CD4-positive, alpha-beta T cell treated with Interleukin-12 subunit alpha and Interleukin-12 subunit beta, for 1 hour (primary cell): Measurements from ENCODE around the gene SLX9.

Experiments
- DNase-seq: peaks from one replicate; pipeline ENCODE4 v3.0.0-alpha.2; 2020

The SLX9 gene

DNA sequence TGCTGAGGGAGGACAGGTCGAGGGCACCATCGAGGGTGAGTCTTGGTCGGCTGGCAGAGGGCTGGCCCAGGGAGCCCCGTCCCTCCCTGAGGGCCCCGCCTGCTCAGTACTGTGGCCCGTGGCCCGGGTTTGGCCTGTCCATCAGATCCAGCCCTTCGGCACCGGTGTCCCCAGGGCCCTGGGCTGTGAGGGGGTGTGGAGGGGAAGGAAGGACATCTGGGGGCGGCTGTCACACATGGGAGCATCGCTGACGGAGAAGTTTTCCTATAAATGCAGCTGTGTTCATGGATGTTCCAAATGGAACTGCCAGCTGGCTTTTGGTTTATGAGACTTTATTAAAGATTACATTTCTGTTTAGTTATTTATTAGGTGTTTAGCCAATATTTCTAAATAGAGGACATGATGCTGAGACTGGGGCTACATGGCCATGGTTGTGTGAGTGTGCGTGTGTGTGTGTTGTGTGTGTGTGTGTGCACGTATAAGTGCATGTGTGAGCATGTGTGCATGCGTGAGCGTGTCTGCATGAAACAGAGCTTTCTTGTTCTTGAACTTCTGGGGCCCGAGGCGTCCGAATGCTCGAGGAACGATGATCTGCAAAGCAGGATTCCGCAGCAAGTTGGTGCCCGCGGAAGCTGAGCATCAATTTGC is 54.3 kb downstream of the SLX9 start:
- DNase-seq, result no peak

DNA sequence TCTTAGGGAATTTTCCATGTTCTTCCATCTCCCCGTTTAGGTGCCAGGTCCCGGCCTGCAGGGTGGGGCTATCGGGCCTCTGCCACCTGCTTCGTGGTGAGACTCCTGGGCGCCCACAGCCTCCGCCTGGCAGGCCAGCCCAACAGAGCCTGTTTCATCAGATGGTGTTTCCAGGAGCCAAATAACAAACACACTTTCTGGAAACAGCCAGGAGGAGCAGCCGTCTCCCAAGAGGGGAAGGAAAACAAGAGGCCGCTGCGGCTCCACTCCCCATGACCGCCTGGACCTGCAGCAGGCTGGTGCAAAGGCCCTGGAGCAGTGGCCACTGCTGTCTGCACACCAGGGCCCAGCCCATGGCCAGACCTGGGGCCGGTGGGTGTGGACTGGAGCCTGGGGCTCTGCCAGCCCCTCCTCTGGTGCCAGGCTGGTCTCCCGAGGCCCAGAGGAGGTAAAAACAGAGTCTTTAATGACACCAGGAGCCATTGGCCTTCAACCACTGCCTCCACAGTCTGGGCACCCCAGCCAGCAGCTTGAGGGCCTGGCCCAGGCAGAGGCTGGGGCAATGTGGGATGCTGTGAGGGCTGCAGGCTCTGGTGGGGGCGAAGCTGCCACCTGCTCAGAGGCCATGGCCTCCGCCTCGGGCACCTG is 55.0 kb downstream of the SLX9 start:
- DNase-seq, result no peak

DNA sequence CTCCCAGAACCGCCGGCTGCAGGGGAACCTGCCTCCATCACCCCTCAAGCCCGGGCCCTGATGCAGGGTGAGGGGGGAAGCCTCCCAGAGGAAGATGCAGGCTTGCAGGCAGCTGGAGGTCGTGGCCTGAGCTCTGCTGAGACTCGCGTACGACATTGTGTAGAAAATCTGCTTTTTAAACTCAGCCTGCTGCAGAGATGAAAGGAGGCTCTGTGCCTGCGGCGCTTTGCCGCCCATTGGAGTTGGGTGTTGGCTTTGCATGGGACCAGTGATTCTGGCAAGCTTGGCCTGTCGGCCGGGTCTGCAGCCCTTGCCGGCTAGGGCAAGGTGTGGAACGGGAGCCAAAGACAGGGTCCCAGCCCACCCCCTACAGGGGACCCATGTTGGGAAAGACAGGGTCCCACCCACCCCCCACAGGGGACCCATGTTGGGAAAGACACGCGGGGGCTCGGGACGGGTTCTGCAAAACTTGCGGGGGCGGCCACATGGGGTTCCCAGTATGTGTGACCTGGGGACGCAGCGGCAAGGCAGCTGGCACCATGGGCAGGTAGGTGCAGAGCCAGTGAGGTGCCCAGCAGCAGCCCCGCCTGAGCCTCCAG is 55.6 kb downstream of the SLX9 start:
- no peak for DNase-seq

DNA sequence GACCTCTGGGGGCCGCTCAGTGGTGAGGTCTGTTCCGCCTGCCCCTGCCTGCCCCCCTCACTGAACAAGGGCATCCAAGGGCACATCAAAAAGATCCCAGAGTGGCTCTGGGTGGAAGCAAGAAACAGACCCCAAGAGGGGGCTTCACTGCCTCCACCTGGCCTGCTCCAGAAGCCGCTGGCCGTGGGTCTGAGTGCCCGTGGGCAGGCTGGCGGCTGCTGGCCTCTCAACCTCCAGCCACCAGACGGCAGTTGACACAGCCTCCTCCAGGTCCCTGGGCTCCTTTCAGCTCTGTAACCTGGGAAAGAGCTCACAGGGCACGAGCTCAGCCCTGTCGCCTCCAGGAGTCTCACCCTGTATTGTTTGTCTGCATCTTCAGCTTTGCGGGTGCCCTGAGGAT is 56.3 kb downstream of the SLX9 start:
- DNase-seq, result no peak

DNA sequence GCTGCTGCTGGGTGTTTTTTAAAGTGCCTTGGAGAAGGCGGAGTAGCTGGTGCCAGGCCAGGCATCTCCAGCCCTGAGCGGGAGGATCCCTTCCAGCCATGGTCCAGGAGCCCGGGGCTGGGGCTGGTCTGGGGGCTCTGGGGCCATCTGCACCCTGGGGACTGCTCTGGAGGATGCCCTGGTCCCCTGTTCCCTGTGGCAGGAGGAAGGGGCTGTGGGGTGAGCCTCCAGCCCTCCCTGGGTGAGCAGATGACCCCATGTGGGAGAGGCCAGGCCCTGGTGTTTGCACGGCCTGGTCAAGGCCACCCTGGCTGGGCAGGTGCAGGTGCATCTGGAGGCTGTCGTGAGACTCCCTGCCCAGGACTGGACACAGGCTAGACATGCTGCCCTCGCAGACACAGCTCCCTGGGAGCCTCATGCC is 56.7 kb downstream of the SLX9 start:
- no peak for DNase-seq

DNA sequence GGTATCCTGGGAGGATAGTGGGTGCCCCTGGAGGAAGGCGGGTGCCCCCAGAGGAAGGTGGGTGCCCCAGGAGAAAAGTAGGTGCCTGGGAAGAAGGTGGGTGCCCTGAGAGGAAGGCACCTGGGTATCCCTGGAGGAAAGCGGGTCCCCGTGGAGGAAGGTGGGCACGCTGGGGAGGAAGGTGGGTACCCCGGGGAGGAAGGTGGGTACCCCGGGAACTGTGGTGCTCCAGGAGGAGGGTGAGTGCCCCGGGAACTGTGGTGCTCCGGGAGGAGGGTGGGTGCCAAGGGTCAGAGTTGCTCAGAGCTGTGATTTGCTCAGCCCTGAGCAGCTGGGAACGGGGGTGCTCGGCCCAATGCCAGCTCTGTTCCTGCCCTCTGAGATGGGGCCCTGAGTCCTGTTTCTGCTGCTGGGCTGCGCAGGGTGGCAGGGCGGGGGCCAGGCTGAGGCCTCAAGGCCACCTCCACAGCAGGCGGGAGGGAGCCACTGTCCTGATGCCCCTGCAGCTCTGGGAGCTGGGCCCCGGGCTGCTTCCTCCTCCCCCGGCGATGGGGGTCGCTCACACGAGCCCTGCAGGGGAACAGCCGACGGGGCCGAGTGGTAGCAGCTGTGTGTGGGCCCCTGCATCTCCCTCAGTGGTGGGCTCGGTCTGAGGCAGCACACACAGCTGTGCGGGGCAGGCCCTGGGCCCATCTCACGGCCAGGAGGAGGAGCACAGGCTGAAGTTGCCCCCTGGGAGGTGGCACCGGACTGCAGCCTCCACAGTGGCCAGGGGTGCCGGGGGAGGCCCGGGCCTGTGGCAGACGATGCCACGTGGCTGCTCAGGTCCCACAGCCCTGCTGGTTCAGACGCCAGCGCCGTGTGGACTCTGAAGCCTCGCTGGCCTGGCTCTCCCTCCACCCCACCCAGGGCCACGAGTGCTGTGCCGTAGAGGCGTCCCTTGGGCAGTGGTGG is 57.4 kb downstream of the SLX9 start:
- no peak for DNase-seq

DNA sequence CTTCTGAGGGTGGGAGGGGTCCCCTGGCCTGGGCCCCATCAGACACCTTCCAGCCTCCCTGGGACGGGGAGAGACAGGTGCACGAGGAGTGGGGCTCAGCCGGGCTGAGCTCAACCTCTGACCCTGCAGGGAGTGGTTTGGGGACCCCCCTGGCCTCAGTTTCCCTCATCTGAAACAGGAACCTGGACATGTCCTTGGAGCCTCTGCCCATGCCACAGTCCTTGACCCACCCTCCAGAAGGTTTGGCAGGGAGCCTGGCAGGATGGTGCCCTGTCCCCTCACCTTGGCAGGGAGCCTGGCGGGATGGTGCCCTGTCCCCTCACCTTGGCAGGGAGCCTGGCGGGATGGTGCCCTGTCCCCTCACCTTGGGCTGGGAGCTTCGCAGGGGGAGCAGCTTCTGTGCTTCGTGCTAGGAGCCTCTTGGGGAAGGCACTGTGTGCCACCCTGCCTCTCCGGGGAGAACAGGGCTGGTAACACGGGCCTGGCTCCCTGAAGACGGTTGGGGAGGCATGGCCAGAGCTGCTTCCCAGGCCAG is 58.3 kb downstream of the SLX9 start:
- DNase-seq, result no peak

DNA sequence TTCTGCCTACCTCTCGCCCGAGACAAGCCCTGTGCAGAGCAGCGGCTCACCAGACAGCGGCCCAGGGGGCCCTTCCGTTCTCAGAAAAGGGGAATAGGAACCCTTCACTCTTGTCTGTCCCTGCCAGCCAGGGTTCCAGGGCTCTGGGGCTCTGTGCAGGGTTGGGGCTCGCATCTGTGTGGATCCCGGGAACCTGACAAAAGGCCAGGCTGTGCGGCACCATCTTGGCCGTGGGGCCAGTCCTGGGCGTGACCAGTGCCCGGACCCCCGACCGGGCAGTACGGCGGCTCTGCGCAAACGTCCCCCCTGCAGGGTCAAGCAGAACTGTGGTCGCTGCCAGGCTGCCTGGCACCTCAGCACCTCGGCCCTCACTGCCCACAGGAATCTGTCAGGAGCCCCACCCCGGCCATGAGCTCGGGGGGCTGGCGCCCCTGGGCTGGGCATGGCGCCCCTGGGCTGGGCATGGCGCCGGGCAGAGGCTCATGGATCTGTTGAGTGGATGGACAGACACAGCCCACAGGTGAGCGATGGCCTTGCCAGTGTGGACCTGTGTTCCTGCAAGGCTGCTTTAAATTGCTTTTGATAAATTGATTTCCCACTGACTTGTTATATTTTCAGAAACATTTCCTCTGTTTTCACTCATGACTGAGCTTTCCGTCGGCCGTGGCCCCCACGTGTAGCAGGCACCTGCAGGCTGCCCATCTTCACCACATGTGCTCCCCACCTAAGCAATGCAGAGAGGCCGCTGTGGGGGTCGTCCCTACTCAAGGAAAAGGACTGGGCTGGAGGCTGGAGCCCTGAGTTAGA is 59.0 kb downstream of the SLX9 start:
- no peak for DNase-seq

DNA sequence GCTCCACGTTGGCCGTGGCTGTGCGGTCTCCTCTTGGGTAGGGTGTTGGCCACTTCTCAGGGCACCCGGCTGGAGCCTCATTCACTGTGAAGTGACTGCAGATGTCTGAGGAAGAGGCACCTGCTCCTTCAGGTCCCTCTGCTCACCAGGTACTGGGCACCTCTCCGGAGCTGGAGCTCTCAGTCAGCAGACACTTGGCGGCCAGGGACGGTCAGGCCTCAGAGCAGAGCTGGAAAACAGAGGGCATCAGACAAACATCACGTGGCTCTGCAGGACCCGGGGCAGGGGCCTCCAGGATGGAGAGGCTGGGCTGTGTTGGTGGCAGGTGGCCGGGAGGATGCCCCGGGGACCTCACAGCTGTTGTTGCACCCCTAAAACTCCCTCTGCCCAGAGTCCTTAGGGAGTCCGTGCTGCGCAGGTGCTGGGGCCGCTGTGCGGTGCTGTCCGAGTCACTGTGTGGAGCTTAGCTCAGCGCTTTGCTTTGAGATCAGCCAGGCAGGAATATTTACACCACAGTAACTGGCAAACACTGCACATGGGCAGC is 59.7 kb downstream of the SLX9 start:
- no peak for DNase-seq

DNA sequence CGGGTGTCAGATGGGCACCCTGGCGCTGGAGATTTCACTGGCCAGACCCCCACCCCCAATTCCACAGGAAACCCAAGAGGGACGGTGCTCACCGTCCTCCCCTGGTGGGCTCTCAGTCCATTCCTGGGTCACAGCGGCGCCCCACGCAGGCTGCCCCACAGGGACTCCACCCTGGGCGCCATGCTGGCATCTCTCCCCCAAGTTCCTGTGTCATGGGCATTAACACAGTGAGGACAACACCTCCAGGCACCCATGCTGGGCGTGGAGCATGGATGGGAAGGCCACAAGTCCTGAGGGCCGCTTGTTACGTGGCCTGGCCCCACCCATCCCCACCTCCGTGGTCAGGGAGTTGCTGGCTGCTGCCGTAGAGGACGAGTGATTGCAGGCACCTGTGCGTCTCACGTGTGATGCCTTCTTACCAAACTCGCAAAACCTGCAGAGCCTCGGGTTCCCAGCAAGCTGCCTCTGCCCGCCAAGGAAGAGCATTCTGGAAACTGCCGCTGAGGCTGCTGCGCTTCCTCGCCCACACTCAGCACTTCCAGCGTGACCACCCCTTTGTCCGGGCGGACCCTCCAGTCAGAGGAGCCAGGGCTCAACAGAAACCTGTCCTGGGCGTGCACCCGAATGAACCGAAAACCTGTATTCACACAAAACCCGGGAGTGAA is 60.3 kb downstream of the SLX9 start:
- no peak for DNase-seq

DNA sequence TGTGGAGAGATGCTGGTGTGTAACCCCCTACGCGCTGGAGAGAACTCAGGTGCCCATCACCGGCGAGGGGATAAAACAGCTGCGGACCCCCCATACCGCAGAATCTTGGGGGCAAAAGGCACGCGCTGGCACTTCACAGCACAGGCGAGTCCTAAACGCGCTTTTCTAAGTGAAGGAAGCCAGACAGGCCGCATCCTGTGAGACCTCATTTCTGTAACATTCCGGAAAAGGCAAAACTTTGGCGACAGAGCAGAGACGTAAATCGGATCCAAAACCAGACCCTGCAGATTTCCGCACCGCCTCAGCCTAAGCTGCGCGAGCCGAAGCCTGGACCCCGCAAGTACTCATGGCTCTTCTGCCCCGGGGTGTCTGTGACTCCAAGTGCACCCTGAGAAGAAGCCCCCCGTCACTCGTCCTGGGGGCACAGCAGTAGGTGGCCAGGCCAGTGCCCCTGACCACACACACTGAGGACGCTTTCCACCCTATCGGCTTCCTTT is 60.9 kb downstream of the SLX9 start:
- no peak for DNase-seq

DNA sequence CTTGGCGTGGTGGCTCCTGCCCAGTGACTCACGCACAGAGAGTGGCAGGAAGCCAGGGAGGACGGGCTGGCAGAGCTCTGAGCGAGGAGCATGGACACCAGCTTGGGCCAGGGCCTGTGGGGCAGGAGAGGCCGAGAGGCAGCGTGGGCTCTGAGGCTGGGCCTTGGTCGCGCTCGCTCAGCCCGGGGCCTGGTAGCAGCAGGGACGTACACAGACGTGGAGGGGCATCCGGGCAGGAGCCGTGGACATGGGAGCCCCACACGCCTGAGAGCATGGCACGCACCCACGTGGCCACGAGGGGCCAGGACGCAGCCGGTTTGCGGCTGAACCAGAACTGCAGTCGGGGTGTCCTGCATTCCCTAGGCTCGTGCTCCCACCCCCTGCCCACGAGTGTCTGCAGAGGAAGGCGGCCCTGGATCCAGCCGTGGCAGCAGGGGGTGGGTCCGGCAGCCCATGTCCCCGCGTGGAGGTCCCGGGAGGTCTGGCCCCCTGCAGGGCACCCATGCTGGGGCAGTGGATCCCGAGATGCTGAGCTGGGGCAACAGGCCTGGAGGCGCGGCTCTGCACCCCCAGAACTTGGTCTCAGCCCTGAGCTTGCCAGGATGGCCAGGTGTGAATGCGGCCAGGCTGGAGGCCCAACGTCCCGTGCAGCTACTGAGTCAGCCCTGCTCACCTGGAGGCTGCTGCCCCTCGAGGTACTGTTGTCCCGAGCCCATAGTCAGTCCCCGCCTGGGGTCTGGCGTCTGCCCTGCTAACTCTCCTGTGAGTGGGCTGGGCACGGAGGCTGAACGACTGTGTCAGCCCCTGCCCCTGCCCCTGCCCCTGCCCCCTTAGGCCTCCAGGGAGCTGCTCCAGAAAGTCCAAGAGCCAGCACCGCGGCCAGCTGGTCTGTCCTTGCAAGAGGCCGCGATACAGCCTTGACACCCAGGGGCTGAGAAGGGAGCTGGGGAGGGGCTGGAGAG is 61.6 kb downstream of the SLX9 start:
- DNase-seq, result no peak

DNA sequence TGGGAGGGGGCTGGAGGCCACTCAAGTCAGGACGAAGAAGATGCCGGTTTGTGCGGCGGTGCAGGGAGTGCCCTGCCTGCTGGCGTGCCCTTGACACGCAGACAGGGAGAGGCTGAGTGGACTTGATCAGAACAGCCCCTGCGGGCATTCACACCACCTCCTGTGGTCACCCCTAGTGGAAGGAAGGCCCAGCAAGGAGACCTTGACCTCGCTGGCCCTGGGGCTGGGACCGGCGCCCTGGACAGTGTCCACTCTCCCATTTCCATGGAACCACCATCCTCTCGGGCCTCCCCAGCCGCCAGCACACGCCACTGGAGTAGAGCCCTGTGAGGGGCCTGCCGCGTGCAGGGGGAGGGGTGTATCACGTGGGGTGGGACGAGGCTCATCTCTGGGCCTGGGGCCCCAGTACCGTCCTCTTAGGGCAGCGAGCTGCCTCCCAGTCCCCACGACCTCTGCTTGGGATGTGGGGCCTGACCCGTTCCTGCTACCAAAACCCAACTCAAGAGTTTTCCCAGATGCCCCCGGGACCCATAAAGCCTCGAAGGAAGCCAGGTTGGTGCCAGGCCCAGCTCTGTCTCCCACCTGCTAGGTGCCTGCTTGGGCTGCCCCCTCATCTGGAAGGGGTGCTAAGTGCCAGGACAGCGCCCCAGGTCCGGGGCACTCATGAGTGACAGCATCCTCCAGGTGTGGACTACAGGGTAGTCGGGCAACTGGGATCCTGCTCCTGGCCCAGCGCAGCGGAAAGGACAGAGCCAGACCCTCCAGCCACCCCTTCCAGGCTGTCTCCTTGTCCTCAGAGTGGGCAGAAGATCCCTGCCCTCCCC is 62.8 kb downstream of the SLX9 start:
- DNase-seq, result no peak

DNA sequence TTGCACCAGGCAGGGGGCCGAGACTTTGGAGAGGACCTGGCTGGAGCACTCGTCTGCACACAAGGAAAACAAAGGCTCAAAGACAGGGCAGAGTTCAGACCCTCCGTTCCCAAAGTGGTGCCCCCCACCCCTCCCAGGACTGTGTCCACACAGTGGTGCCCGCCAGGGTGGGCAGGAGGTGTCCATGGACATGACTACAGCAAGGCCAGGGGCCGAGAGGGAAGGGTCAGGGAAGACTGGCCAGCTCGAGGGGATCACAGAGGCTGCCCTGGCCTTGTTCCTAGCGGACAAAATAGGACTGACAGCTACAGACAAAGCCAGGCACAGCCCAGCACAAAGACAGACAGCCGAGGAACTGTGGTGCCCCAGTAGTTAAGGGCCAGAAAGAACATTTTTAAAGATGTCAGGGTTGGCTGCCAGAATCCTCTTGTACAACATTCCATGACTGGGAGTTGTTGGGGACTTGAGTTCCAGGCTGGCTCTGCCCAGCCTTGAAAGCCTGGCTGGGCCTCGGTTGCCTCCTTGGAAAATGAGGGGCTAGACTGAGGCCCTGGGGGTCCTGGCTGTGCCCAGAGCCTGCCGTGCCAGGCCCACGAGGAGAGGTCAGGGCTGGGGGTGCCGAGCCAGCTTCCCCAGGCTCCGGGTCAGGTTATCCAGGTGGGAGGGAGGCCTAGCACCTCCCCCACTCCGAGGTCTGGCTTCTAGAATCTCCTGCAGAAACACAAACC is 63.7 kb downstream of the SLX9 start:
- no peak for DNase-seq

DNA sequence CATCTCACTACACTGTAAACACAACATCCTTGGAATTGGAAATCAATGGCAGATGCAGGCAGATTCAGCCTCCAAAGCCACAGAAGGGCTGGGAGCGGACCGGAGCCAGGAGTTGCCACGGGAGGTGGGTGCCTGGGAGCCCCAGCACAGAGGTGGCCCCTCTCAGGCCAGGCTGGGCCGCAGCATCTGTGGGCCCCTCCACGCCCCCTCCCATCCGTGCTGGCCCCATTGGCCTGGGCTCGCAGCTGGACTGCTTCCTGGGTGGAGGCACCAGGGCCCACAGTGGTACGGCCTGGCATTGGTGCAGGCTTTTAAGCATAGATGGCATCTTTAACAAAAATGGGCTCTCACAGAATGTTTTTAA is 64.2 kb downstream of the SLX9 start:
- DNase-seq, result no peak

DNA sequence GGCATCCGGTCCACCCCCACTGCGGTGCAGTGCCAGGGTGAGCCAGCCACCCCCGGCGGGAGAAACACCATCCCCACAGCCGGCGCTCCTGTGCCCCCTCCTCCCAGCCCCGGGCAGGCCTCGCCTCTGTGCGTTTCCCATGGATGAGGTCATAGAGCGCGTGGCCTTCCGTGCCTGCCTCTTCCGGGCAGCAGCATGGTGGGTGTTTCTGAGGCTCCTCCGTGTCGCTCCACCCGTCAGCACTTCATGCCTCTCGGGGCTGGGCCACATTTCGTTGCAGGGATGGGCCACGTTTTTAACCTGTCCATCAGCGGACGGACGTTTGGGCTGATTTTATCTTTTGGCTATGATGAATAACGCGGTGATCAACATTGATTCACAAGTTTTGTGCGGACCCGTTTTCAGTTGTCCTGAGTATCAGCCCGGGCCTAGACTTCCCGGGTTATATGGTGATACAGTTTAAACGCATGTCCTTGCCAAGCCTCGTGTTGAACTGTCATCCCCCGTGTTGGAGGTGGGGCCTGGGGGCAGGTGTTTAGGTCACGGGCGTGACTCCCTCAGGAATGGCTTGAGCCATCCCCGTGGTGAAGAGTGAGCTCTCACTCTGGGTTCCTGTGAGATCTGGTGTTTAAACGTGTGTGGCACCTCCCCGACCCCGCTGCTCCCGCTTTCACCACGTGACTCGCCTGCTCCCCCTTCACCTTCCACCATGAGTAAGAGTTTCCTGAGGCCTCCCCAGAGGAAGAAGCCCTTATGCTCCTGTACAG is 64.8 kb downstream of the SLX9 start:
- no peak for DNase-seq

DNA sequence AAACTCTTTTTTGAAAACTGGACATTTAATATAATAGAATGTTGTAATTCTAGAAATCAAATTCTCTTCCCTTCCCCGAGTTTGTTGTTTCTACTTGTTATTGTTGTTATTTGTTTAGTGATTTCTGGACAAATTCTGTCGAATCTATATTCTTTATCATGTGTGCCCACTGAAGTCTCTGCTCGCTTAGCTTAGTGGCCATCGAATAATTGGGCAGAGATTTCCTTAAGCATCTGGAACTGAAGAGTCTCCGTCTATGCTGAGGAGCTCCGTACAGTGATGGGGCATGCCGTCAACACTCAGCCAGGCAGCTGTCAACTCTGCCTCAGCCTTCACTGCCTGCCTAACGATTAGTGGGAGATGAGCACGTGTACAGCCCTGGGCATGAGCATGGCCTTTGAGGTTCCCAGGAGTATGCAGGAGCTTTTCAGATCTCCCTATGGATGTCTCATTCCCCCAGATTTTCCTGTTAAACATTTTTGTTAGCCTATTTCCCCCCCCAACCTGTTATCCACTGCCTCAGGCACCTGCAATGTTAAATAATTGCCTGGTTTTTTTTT is 66.8 kb downstream of the SLX9 start:
- no peak for DNase-seq
